Prostate gland (tissue), 2 donors: ENCODE results near the gene SEC24D.

Experiments used
- POLR2A ChIP-seq: fragments of 450-650 bp; IDR thresholded peaks from one replicate; pipeline ENCODE4 v1.6.1; 2016; ENCODE audit warnings: antibody characterized with exemption, mild to moderate bottlenecking
- POLR2AphosphoS5 ChIP-seq: sonication (generic); formaldehyde crosslinking; IDR thresholded peaks from one replicate; pipeline ENCODE4 v1.6.1; 2017; ENCODE audit warnings: antibody characterized with exemption
- TF ChIP-seq, protein P1 (sequence below), 4 experiments: fragments of 200-600 bp in 2 of 4; fragments of 450-650 bp in 2 of 4; sonication (generic) in 2 of 4; IDR thresholded peaks; 1 replicate in 3 of 4; 2 replicates in 1 of 4; pipeline ENCODE4 v1.5.1; 2016 to 2019; ENCODE audit warnings: antibody characterized with exemption in 4 of 4, mild to moderate bottlenecking in 2 of 4, moderate library complexity in 2 of 4

DNA sequence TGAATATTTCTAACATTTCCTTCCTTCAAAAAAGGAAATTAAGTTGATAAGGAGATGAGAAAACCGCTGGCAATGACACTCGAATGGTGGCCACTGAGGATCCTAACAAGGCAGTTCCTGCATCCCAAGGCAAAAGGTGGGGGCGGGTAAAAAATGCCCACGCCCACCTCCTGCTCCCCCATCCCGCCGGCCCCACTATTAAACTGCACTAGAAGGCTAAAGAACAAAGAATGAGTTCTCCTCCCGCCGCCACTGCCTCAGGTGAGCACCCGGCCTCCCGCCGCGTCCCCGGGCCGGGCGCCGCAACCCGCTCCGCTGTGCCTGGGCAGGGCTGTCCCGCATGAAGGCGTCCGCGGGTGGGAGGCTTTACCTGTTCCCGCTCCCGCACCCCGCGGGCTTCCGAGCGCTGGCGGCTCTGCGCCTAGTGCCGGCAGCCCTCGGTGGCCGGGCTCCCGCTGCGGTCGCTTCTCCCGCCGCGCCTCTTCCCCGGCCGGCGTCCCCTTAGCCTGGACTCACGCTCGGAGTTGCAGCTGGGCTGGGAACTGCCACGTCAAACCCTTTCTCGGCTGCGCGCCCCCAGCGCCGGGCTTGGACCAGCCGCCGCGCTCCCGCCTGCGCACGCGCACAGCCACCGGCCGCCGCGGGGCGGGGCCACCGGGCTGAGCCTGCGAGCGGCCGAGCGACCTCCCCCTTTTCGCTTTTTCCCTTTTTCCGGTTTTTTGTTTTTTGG lies at the start of gene SEC24D:
- peak; percentile 89 for TF ChIP-seq POLR2A
- TF ChIP-seq, protein P1, sequence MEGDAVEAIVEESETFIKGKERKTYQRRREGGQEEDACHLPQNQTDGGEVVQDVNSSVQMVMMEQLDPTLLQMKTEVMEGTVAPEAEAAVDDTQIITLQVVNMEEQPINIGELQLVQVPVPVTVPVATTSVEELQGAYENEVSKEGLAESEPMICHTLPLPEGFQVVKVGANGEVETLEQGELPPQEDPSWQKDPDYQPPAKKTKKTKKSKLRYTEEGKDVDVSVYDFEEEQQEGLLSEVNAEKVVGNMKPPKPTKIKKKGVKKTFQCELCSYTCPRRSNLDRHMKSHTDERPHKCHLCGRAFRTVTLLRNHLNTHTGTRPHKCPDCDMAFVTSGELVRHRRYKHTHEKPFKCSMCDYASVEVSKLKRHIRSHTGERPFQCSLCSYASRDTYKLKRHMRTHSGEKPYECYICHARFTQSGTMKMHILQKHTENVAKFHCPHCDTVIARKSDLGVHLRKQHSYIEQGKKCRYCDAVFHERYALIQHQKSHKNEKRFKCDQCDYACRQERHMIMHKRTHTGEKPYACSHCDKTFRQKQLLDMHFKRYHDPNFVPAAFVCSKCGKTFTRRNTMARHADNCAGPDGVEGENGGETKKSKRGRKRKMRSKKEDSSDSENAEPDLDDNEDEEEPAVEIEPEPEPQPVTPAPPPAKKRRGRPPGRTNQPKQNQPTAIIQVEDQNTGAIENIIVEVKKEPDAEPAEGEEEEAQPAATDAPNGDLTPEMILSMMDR (IDR thresholded peaks at IDR 0.05) = peak in 2 of 4 experiments; percentile 23
- peak; percentile 4 for TF ChIP-seq POLR2AphosphoS5
